SHP77 (cell line): ENCODE measurements around the gene WDR64.
A peak's percentile ranks its signal among the peaks of the same experiment; 100 is the strongest.

ENCODE experiments used
- DNase-seq, 2 experiments: peaks; one replicate each; lab custom pipeline; 2025; lab: John Stamatoyannopoulos, UW

The WDR64 gene

DNA sequence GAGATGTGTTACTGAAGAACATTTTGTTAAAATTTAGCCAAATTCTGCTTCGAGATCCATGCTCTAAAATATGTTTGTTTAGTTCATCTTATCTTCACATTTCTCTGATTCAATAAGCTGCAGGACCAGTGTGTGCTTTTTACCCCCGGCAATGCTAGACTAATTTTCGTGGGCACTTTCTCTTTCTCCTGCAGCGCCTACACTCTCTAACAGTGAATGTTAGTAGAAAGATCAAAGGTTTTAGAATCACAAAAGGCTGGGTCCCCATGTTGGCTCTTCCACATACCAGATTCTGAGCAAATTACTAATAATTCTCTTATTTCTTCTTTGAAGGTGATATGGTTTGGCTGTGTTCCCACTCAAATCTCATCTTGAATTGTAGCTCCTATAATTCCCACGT, 20.4 kb upstream of the WDR64 start:
- no peak for DNase-seq

DNA sequence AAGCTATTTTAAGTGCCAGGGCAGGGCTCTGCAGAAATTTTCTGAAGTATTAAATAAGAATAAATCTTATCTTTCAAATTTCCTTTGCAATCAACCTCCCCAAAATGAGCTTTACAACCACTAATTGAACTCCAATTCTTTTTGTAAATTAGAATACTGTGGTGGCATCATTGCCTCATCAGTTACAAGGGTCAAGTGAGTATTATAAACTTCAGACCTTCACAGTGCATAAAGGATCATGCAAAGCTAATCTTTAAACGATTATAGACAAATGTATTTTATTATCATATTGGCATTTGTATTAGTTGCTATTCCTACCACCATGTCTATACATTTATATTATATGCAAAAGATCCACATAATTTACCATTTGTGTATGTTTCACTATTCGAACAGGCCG, 19.1 kb upstream of the WDR64 start:
- no peak for DNase-seq

DNA sequence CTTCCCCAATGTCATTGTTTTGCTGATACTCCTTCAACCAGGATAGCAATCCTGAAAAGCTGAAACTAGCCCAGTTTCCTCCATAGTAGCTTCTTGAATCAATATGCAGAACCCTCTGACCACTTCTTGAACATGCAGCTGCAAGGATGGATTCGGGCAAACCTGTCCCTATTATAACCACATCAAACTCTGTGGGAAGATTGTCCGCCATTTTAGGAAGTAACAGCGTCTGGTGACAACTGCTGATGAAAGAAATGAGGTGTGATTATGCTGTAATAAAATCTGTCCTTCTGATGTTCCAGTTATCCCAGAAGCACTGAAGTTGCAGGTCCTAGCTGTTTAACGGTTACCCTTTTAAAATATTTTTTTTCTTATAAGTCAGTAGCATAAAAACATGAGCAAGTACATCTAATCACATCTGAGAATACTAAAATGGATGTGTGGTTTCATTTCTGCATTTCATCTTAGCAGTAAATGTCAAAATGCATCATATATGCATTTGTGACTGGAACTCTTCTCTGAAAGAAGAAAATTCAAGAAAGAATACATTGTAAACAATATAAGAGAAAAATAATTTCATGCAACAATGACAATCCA, 16.4 kb upstream of the WDR64 start:
- no peak for DNase-seq

DNA sequence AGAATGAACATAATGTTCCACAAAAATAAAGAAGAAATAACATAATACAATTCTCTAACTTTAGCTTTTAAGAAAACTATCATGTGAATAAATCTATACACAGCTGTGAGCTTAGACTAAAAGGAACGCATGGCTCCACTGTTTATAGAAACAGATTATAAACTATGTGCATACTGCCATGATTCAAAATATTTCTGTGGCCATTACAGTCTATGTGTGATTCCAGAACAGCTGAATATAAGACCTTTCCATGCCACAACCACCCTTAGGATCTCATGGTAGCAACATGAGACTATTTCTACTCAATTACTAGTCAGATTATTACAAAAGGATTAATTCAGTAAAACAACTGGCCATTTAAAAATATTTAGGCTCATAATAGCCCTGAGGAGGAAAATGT, 15.8 kb upstream of the WDR64 start:
- DNase-seq, result no peak

DNA sequence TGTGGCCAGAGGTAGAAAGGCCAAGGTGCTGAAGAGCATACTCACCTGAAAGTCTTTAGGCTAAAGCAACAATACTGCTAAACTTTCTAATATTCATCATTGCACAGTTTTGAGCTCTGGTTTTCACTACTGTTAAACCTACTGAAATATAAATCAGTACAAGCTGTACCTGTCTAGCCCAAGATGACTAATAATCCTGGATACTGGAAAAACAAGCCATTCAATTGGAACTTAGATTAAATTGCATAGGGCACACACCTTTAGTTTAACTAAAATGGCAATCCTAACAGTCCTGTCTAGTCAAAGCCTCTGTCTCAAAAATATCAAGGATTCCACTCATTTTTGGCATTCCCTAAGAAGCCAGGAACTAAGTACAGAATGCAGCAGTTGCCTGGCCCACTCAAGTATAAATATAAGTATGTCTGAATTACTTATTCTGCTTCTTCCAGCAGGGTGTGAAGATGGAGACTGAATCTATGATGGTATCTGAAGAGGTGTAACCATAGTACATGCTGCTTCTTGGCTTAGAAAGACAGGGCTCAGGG, 15.0 kb upstream of the WDR64 start:
- no peak for DNase-seq

DNA sequence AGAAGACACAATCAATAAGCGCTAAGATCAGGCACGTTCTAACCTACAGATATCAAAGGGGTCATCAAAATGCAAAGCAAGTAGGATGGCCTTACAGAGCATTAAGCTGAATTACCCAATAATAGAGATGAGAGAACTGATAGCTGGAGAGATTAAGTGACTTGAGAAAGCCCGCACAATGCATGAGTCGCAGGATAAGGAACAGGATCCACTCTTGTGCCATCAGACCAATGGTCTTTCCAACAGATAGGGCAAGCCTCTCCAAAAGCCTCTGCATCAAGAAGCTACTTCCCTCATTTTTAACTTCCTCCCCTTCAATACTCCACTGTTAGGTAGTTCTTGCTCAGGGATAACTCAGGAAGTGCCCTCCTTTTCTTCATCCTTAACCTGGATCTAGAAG, 14.5 kb upstream of the WDR64 start:
- no peak for DNase-seq

DNA sequence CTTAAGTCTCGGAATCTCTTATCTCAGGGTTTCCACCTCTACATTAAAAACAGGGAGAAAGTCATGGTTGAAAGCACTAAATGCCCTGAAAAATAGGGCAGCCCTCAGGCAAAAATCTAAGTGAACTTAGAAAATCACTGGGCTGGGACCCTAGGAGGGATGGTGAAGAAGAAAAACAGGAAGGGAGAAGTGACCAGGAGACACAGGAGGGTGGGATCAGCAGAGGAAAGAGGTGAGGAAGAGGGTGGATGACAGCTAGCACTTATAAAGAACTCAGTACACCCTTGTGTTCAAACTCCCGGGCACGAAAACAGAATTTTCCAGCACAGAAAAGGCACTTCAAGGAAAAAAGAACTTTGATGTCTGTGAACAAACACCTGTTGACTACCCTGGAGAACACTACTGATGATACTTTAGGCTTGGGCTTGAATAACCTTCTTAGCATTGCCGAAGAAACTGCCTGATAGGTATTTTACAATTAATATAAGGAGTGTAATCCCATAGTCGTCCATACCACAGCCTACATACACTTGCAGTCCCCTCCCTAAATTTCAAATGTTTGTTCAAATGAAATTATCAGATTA, 13.9 kb upstream of the WDR64 start:
- DNase-seq, result no peak

DNA sequence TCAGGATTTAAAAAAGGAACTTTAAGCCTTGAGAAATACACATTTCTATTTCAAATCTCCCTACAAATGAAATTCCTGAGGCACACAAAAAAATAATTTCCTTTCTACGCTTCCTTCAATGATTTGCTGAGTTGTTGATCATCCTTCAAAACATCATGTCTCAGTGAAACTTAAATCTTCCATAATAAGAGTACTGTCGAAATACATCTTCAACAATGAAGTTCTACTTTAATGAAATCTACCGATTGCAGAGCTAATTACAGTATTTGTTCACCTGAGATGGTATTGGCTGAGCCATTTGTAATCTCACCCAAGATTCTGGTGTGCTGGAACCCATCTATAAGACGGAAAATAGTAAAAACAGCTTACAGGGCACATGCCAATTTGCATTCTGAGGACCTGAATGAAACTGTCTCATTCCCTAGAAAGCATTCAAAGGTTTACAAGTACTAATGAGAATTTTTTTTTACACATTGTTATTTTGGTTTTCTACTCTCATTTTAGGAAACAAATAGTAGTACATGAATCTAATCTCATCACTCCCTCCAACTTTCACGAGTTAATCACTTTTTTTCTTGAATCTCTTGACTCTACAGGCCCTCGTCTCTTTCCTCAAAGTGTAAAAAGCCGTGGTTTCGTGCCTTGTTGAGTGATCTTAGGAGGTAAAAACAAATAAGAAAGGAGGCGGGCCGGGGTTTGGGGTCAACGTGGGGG, 13.0 kb upstream of the WDR64 start:
- peak in 1 of 2 experiments; percentile 1 for DNase-seq

DNA sequence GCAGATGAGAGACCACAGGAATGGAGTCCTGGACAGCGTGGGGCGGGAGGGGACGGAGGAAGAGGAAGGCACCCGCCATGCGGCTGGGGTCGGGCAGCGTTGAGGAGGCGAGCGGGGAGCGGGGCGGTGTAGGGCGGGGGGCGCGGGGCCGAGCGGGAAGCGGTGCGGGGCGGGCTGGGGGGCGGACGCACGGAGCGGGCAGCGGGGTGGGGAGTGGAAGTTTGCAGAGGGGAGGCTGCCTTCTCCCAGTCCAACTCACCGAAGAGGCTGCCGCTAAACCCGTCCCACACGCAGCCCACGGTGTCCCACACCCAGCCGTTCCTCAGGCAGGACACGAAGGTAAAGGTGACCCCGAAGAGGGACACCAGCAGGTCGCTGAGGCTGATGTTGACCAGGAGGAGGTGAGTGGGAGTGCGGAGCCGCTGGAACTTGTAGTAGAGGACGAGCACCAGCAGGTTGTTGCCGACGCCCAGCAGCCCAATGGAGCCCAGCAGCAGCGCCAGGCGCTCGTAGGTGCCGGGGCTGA, 12.4 kb upstream of the WDR64 start:
- DNase-seq, result peak in 1 of 2 experiments; percentile 61

DNA sequence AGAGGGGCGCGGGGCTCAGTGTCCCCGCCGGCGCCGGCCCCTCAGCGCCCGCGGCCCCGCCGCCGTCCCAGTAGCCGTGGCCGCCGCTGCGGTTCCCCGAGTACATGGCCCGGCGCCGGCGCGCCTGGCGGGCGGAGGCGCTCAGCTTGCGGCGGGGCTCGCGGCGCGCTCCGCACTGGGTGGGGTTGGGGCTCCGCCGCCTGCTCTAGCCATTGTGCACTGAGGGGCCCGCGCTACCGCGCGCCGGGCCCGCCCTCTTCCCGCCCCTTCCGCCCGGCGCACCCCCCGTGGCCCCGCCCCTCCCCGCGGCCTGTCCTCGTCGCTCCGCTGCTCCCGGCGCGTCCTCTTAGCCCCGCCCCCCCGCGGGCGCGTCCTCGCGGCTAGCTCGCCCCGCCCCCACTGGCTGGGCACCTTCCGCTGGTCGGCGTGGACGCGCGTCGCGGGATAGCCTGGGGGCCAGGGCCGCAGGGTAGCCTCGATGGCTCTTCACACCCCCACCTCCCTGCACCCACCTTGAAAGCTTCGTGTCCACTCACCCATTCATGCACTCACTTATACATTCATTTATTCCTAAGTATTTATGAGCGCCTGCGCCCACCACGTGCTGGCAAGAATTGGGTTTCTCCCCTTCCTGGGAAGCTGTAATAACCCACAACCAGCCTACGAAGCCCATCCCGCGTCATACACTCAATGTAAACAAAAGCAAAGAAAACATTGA, 11.8 kb upstream of the WDR64 start, which contains the start of the genes CHML and OPN3:
Gene CHML (minus strand): TSS at position 221 of the 718 bp plus-strand sequence. CDS start 4,603 bp downstream, outside the sequence.
Gene OPN3 (minus strand): TSS at position 221 of the 718 bp plus-strand sequence. CDS start 115 bp downstream, at position 106.
- peak; percentile 82 to 93 for DNase-seq

DNA sequence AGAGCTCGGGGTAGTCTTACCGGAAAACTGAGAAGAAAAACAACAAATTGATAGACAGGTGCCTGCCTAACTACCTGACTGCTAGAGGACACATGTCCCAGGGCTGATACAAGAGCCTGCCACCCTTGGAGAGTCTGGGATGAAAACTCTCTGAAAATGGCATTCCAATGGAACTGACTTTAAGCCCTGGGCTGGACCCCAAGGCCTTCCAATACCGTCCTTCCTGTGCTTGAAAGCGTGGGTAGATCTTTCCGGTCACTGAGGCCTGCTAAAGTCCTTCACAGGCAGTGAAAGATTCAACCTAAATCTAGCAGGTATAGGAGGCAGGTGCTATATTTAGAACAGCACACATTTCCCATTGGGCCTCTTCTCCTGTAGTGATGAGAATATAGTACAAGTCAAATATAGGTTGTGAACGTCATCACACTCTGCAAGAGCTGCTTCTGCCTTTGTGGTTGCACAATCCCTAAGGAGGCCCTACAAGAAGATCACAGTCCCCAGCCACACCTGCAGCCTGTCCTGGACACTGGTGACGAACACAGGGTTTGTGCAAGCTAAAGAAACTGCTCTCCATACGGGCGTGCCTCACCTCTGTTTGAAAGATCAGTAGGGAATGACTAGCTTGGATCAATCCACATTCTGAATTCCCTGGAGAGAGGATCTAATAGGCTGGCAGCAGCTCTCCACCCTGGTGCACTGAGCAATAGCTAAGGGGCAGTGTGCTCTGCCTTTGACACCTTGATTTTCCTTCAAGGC, 11.0 kb upstream of the WDR64 start:
- DNase-seq, result peak; percentile 18 to 34

DNA sequence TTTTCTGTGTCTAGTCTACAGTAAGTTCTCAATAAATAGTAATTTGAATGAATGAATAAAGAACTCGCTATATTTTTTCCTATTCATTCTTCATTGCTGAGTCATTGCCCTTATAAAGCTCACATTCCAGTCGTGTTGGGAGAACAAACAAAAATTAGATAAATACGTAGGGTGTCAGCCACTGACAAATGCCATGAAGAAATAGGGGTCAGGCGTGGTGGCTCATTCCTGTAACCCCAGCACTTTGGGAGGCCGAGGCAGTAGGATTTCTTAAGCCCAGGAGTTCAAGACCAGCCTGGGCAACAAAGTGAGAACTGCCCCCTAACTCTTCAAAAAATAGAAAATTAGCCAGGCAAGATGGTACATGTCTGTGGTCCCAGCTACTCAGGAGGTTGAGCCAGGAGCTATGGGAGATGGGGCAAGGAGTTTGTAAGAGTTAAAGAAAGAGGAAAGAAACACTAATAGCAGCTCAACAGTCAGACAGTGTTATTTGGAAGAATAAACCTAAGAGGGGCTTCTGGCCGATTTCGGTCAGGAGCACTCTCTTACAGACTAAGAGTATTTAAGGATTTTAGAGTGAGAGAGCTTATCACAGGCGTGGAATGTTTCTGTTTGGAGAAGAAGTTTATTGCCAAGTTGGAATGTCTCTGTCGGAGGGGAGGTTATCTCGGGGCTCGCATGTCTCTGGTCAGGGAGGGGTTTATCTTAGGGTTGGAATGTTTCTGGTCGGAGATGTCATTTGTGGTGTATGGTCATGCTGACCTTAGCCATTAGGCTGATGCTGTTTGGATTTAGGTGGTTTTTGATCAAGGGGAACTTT, 10.1 kb upstream of the WDR64 start:
- DNase-seq, result no peak

DNA sequence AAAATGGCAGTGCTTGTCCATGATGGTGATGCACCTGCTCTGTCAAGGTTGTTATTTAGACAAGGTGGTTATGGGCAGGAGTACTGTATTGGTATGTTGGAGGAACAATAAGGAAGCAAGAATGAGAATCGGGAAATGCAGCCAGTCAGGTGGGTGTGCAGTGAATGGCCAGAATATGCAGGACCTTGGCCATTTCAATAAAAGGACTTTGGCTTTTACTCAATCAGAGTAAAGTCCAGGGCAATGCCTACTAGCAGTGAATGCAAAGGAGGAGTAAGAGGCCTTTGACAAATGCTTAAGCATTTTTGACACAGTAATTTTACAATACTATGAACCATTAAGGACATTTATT, 9.5 kb upstream of the WDR64 start:
- no peak for DNase-seq

DNA sequence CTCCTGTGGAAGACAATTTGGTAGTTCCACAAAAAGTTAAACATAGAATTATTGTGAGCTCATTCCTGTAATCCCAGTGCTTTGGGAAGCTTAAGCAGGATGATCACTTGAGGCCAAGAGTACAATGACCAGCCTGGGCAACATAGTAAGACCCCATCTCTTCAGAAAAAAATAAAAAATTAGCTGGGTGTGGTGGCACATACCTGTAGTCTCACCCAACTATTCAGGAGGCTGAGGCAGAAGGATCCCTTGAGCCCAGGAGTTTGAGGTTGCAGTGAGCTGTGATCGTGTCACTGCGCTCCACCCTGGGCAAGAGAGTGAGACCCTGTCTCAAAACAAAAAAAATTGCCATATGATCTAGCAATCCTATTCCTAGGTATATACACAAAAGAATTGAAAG, 7.8 kb upstream of the WDR64 start:
- DNase-seq, result no peak

DNA sequence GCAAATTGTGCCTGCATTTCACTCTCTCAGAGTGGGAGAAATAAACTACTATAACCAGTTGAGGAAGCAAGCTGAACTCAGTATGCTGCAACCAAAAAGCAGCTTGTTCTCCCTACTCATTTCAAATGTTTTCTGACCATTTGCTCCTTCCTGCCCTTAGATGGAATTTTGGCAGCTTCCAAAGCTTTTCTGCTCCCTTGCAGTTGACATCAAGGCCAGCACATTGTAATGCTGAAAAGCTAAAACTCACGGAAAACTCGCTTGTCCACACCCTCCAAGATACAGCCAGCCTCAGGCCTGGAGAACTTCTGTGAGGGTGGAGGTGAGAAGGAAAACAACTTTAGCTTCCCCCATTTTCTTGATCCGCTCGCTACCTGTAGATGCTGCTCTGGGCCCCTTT, 6.9 kb upstream of the WDR64 start:
- DNase-seq, result no peak

DNA sequence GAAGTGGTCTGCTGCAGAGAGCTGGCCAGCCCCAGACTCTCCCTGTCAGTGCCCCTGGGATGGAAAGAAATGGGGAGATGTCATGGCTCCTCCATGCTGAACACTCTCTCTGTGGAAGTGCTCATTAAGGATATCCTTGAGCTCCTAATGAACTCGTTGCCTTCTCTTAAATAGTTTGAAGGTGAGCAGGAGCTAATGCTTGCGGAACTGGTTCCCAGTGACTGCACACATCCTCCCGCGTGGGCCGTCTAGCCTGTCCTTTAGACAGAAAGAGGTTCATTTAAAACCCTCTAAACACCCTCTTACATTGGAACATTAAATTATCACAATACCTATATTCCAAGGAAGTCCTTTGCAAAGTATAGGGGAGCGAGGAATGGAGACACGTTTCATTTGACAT, 5.9 kb upstream of the WDR64 start:
- no peak for DNase-seq

DNA sequence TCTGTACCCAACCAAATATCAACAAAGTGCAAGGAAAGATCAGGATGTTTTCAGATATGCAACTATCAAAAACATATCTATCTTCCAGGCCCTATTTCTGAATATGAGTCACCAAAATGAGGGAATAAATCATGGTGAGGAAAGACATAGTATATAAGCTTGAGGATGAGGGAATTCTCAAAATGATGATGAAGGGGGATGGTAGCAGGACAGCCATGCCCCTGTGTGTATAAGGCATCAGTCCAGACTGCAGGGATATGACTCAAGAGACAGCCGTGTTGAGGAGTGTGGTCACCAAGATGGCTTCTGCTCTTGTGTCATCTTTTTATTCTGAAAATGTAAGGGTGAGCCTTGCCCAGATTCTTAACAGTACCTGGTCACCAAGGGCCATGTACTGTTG, 4.4 kb upstream of the WDR64 start:
- no peak for DNase-seq

DNA sequence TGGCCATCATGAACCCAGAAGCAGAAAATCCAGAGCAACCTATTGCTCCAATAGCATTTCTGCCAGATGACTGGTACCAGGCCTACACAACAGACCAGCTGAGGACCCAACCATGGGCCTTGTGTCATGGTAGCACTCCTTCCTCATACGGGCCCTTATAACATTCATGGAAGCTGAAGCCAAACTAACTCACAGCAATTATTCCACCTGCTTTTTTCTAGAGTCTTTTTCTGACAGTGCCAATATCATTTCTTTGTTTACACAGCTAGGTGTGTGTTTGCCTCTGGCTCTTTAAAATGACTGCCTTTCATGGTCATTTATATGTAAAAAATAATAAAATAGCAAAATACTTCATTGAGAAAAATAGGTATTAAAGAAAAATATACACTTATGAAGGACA, 3.9 kb upstream of the WDR64 start:
- no peak for DNase-seq

DNA sequence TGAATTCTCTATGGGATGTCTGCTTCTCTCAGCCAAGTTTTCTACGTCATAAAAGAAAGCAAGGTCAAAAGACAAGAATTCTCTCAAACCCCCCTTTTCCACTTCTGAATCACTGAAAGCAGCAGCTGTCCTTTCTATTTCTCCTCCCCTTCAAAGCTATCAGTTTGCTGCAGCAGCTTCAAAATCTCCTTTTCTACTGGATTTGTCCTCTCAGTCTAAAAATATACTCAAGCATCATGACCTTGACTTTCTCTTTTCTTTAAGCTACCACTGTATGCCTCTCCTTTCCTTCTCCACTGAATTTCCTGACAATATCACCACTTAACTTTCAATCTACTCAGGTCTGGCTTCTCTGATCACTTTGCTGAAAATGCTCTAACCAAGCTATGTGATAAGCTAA, 1.9 kb downstream of the WDR64 start:
- DNase-seq, result no peak

DNA sequence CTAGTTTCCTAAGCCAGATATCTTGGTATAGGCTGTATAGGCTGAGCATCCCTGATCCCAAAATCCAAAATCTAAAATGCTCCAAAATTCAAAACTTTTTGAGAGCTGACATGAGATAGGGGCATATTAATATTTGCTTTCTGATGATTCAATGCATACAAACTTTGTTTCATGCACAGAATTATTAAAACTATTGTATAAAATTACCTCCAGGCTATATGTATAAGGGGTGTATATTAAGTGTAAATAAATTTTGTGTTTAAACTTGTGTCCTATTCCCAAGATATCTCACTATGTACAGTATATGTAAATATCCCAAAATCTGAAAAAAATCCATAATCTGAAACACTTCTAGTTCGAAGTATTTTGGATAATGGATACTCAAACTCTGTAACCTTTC, 2.6 kb downstream of the WDR64 start:
- no peak for DNase-seq
